Liver (tissue), 9 donors: ENCODE data around the gene PPFIA4. TPM values are rescaled to one million over a fixed set of nuclear protein-coding genes. Genes with fewer than 3 reads are reported as not detected.

Source experiments
- DNase-seq: peaks from one replicate; pipeline ENCODE4 v3.0.0-alpha.2; 2017; ENCODE audit warnings: low spot score
- H3K27ac ChIP-seq, 2 donors: one replicate each; pipeline ENCODE4 v1.7.0; 2013; ENCODE audit warnings: inconsistent platforms in 2 of 2, low read length in 2 of 2, control low read depth in 1 of 2, low read depth in 1 of 2, mild to moderate bottlenecking in 1 of 2
- H3K27me3 ChIP-seq, 4 donors: one replicate each; pipeline versions ENCODE4 v1.6.1 to v1.7.0; 2013; ENCODE audit warnings: low read length in 3 of 4, inconsistent platforms in 1 of 4, mild to moderate bottlenecking in 1 of 4, moderate library complexity in 1 of 4; ENCODE audit not compliant: control insufficient read depth in 4 of 4, insufficient read depth in 4 of 4
- H3K36me3 ChIP-seq, 4 donors: one replicate each; pipeline versions ENCODE4 v1.6.1 to v1.7.0; 2013; ENCODE audit warnings: low read length in 3 of 4, mild to moderate bottlenecking in 3 of 4, low read depth in 1 of 4, moderate library complexity in 1 of 4; ENCODE audit not compliant: control insufficient read depth in 4 of 4, insufficient read depth in 3 of 4
- H3K4me1 ChIP-seq, 4 donors: one replicate each; pipeline versions ENCODE4 v1.6.1 to v1.7.0; 2013; ENCODE audit warnings: low read length in 3 of 4, mild to moderate bottlenecking in 3 of 4, moderate library complexity in 1 of 4; ENCODE audit not compliant: control insufficient read depth in 4 of 4, insufficient read depth in 4 of 4
- H3K4me3 ChIP-seq, 3 donors: one replicate each; pipeline versions ENCODE4 v1.6.1 to v1.7.0; 2013; ENCODE audit warnings: low read length in 3 of 3, control low read depth in 1 of 3, low read depth in 1 of 3, mild to moderate bottlenecking in 1 of 3
- H3K9ac ChIP-seq, 2 donors: one replicate each; pipeline ENCODE4 v1.7.0; 2013; ENCODE audit warnings: low read length in 2 of 2, mild to moderate bottlenecking in 2 of 2, moderate library complexity in 2 of 2, control low read depth in 1 of 2, low read depth in 1 of 2
- H3K9me3 ChIP-seq, 4 donors: one replicate each; pipeline versions ENCODE4 v1.6.1 to v1.7.0; 2013; ENCODE audit warnings: low read length in 3 of 4; ENCODE audit not compliant: control insufficient read depth in 4 of 4
- EGR1 ChIP-seq, 2 donors: IDR thresholded peaks; 2 replicates each; pipeline ENCODE4 v1.6.1; 2016 to 2018; ENCODE audit warnings: antibody characterized with exemption in 2 of 2, low read depth in 2 of 2
- FOXA1 ChIP-seq: IDR thresholded peaks from 2 replicates; pipeline ENCODE4 v1.6.1; 2016; ENCODE audit warnings: antibody characterized with exemption
- FOXA2 ChIP-seq: IDR thresholded peaks from 2 replicates; pipeline ENCODE4 v1.6.1; 2016; ENCODE audit warnings: antibody characterized with exemption
- GABPA ChIP-seq, 2 donors: IDR thresholded peaks in 1 of 2; conservative IDR thresholded peaks in 1 of 2; 2 replicates each; pipeline ENCODE4 v1.6.1; 2016; ENCODE audit warnings: antibody characterized with exemption in 2 of 2, mild to moderate bottlenecking in 1 of 2, moderate library complexity in 1 of 2
- HNF4A ChIP-seq, 2 donors: conservative IDR thresholded peaks; 2 replicates each; pipeline ENCODE4 v1.6.1; 2016; ENCODE audit warnings: antibody characterized with exemption in 2 of 2, mild to moderate bottlenecking in 2 of 2
- HNF4G ChIP-seq: IDR thresholded peaks from 2 replicates; pipeline ENCODE4 v1.6.1; 2016; ENCODE audit warnings: antibody characterized with exemption
- JUND ChIP-seq, 2 donors: IDR thresholded peaks; 2 replicates each; pipeline ENCODE4 v1.6.1; 2016; ENCODE audit warnings: antibody characterized with exemption in 2 of 2
- NR2F2 ChIP-seq: IDR thresholded peaks from 2 replicates; pipeline ENCODE4 v1.6.1; 2016; ENCODE audit warnings: antibody characterized with exemption
- RAD21 ChIP-seq, 2 donors: IDR thresholded peaks; 2 replicates each; pipeline ENCODE4 v1.6.1; 2016; ENCODE audit warnings: antibody characterized with exemption in 2 of 2, mild to moderate bottlenecking in 2 of 2
- RXRA ChIP-seq, 2 donors: IDR thresholded peaks; 2 replicates each; pipeline ENCODE4 v1.6.1; 2017 to 2018; ENCODE audit warnings: antibody characterized with exemption in 2 of 2, mild to moderate bottlenecking in 1 of 2
- SP1 ChIP-seq: IDR thresholded peaks from 2 replicates; pipeline ENCODE4 v1.6.1; 2018; ENCODE audit warnings: antibody characterized with exemption, mild to moderate bottlenecking
- TAF1 ChIP-seq: conservative IDR thresholded peaks from 2 replicates; pipeline ENCODE4 v1.6.1; 2016; ENCODE audit warnings: antibody characterized with exemption, mild to moderate bottlenecking
- YY1 ChIP-seq: IDR thresholded peaks from 2 replicates; pipeline ENCODE4 v1.6.1; 2016; ENCODE audit warnings: antibody characterized with exemption, mild to moderate bottlenecking
- WGBS: extraction: QIAGEN DNeasy Blood & Tissue Kit; methylation state at CpG from one replicate; pipeline ENCODE4 v1.1.7; 2013; 5-methylcytosine and 5-hydroxymethylcytosine counted together
- polyA plus RNA-seq, 2 donors: library from polyadenylated mRNA; stranded (reverse) in 1 of 2; unstranded in 1 of 2; fragments of 200-250 nt in 1 of 2; fragments of >200 nt in 1 of 2; fragmentation: Nextera tagmentation in 1 of 2; extraction: Ambion mirVana in 1 of 2; gene quantifications; one replicate each; pipeline versions ENCODE4 v1.2.1 to v1.2.3, GENCODE V29; 2013 to 2015
- total RNA-seq, 2 donors: library from RNA; depleted of rRNA; stranded (reverse); fragments of >200 nt; gene quantifications; one replicate each; pipeline ENCODE4 v1.2.3, GENCODE V29; 2014
- TF ChIP-seq, protein P1 (sequence below): fragments of 150-350 bp; IDR thresholded peaks from 2 replicates; pipeline ENCODE4 v1.5.1; 2017; ENCODE audit warnings: improper control_type of control experiment, low read depth, low read length; ENCODE audit not compliant: missing input control
- TF ChIP-seq, protein P2 (sequence below): IDR thresholded peaks from 2 replicates; pipeline ENCODE4 v1.6.1; 2016; ENCODE audit warnings: antibody characterized with exemption
- TF ChIP-seq, protein P3 (sequence below): IDR thresholded peaks from 2 replicates; pipeline ENCODE4 v1.6.1; 2016; ENCODE audit warnings: antibody characterized with exemption
- TF ChIP-seq, protein P4 (sequence below): IDR thresholded peaks from 2 replicates; pipeline ENCODE4 v1.6.1; 2016; ENCODE audit warnings: antibody characterized with exemption
- TF ChIP-seq, protein P5 (sequence below): IDR thresholded peaks from 2 replicates; pipeline ENCODE4 v1.6.1; 2016; ENCODE audit warnings: antibody characterized with exemption, mild to moderate bottlenecking
- donor health status: healthy.
- donor health status: healthy.
- donor health status: healthy.
- donor health status: healthy.
- donor health status: healthy.

Gene PPFIA4
- total RNA-seq: under 1 TPM; 0.08 to 0.33 TPM
- polyA plus RNA-seq: under 1 TPM; 0.07 to 0.22 TPM

DNA sequence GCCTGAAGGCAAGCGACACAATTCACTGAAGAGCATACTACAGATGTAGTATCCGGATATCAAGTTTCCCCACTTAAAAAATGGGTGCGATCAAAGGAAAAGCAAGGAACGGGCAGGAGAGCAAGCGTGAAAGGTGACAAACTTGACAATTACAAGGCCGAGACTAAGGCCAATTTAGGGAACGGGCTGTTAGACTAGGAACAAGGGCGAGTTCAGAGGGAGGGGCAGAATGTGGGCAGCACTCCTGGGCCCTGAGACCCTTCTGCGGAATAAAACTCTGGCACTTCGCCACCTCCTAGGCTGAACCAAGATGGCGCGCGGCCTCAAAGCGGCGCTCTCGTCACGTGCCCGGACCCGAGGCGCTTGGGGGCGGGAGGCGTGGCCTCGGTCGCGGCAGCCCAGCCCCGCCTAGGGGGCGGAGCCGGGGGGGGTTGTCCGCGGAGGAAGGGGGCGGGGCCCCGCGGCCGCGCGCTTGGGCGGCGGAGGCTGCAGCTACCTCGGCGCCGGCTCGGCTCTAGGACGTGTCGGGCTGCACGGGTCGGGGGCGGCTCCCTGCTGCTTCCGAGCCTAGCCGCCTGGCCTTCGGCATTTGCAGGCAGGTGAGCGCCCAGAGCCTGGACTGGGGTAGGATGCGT lies at the start of gene PPFIA4:
TSS of gene PPFIA4 (plus strand) at position 461 of the 635 bp plus-strand sequence. CDS start 12,518 bp downstream, outside the sequence.
- peak; percentile 90 for DNase-seq
- Histone ChIP-seq H3K9me3 (no peaks in the 10 kb centered on the region), H3K9ac (no peak within 1 kb of the TSS), H3K27ac (no peak within 1 kb of the TSS), H3K36me3 (peaks cover 3 to 24% (median 22%) of the 10 kb centered on the region in 4 donors), H3K4me3 (peak within 1 kb of the TSS; percentile 42 to 53 (median 48)), H3K27me3 (no peaks in the 10 kb centered on the region), H3K4me1 (peaks cover 5 to 7% (median 6%) of the 10 kb centered on the region in 4 donors)
- no peak for TF ChIP-seq EGR1 (IDR thresholded peaks at IDR 0.05; ENCODE audit: low read depth in 2 of 2)
- peak; percentile 97 for TF ChIP-seq YY1
- WGBS: 13% methylated on average over 52 of the region's 52 CpGs

DNA sequence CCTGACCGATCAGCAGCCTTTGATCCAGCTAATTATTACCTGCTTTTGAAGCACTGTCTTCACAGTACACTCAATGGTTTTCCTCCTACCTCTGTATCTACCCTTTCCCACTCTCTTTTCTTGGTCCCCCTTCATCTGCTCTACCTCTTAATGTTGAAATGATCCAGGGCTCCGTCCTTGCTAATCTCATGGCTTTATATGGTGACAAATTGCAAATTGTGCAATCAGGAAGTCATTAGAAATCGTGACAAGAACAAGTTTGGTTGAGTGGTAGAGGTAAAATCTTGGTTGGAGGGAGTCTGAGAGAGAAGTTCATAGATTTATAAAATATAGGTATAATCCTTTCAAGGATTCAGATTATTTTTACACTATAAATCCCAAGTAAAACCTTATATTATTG lies 49.7 kb upstream of the PPFIA4 start:
- no peak for TF ChIP-seq FOXA2
- TF ChIP-seq YY1: no peak
- no peak for TF ChIP-seq GABPA (IDR thresholded peaks at IDR 0.05 in 1 of 2, conservative IDR thresholded peaks at IDR 0.05 in 1 of 2)
- TF ChIP-seq, protein P1, sequence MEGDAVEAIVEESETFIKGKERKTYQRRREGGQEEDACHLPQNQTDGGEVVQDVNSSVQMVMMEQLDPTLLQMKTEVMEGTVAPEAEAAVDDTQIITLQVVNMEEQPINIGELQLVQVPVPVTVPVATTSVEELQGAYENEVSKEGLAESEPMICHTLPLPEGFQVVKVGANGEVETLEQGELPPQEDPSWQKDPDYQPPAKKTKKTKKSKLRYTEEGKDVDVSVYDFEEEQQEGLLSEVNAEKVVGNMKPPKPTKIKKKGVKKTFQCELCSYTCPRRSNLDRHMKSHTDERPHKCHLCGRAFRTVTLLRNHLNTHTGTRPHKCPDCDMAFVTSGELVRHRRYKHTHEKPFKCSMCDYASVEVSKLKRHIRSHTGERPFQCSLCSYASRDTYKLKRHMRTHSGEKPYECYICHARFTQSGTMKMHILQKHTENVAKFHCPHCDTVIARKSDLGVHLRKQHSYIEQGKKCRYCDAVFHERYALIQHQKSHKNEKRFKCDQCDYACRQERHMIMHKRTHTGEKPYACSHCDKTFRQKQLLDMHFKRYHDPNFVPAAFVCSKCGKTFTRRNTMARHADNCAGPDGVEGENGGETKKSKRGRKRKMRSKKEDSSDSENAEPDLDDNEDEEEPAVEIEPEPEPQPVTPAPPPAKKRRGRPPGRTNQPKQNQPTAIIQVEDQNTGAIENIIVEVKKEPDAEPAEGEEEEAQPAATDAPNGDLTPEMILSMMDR: no peak
- no peak for TF ChIP-seq TAF1
- TF ChIP-seq, protein P2, sequence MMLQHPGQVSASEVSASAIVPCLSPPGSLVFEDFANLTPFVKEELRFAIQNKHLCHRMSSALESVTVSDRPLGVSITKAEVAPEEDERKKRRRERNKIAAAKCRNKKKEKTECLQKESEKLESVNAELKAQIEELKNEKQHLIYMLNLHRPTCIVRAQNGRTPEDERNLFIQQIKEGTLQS: no peak
- no peak for TF ChIP-seq HNF4G
- no peak for TF ChIP-seq SP1
- TF ChIP-seq, protein P3, sequence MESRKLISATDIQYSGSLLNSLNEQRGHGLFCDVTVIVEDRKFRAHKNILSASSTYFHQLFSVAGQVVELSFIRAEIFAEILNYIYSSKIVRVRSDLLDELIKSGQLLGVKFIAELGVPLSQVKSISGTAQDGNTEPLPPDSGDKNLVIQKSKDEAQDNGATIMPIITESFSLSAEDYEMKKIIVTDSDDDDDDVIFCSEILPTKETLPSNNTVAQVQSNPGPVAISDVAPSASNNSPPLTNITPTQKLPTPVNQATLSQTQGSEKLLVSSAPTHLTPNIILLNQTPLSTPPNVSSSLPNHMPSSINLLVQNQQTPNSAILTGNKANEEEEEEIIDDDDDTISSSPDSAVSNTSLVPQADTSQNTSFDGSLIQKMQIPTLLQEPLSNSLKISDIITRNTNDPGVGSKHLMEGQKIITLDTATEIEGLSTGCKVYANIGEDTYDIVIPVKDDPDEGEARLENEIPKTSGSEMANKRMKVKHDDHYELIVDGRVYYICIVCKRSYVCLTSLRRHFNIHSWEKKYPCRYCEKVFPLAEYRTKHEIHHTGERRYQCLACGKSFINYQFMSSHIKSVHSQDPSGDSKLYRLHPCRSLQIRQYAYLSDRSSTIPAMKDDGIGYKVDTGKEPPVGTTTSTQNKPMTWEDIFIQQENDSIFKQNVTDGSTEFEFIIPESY: no peak
- TF ChIP-seq HNF4A (conservative IDR thresholded peaks at IDR 0.05): no peak
- TF ChIP-seq FOXA1: no peak
- TF ChIP-seq, protein P4, sequence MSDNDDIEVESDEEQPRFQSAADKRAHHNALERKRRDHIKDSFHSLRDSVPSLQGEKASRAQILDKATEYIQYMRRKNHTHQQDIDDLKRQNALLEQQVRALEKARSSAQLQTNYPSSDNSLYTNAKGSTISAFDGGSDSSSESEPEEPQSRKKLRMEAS: no peak
- TF ChIP-seq, protein P5, sequence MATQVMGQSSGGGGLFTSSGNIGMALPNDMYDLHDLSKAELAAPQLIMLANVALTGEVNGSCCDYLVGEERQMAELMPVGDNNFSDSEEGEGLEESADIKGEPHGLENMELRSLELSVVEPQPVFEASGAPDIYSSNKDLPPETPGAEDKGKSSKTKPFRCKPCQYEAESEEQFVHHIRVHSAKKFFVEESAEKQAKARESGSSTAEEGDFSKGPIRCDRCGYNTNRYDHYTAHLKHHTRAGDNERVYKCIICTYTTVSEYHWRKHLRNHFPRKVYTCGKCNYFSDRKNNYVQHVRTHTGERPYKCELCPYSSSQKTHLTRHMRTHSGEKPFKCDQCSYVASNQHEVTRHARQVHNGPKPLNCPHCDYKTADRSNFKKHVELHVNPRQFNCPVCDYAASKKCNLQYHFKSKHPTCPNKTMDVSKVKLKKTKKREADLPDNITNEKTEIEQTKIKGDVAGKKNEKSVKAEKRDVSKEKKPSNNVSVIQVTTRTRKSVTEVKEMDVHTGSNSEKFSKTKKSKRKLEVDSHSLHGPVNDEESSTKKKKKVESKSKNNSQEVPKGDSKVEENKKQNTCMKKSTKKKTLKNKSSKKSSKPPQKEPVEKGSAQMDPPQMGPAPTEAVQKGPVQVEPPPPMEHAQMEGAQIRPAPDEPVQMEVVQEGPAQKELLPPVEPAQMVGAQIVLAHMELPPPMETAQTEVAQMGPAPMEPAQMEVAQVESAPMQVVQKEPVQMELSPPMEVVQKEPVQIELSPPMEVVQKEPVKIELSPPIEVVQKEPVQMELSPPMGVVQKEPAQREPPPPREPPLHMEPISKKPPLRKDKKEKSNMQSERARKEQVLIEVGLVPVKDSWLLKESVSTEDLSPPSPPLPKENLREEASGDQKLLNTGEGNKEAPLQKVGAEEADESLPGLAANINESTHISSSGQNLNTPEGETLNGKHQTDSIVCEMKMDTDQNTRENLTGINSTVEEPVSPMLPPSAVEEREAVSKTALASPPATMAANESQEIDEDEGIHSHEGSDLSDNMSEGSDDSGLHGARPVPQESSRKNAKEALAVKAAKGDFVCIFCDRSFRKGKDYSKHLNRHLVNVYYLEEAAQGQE: no peak
- no peak for TF ChIP-seq EGR1 (IDR thresholded peaks at IDR 0.05; ENCODE audit: low read depth in 2 of 2)
- no peak for TF ChIP-seq NR2F2
- TF ChIP-seq RXRA (IDR thresholded peaks at IDR 0.05): no peak
- no peak for TF ChIP-seq JUND (IDR thresholded peaks at IDR 0.05)
- no peak for TF ChIP-seq RAD21 (IDR thresholded peaks at IDR 0.05)
- no peaks in the 10 kb centered on the region for H3K9me3 ChIP-seq
- WGBS: 41% methylated on average over 3 of the region's 3 CpGs
- H3K27ac ChIP-seq: no peak overlapping the region
- H3K4me1 ChIP-seq: no peaks in the 10 kb centered on the region
- H3K36me3 ChIP-seq: no peaks in the 10 kb centered on the region
- H3K4me3 ChIP-seq: no peak overlapping the region
- no peak overlapping the region for H3K9ac ChIP-seq
- H3K27me3 ChIP-seq: peaks cover 0 to 3% (median 0%) of the 10 kb centered on the region in 4 donors
- DNase-seq: no peak
